Measurements from ENCODE around the gene SLITRK6. TPM values are rescaled to one million over a fixed set of nuclear protein-coding genes. Genes with fewer than 3 reads are reported as not detected.

SLITRK6 gene
- total RNA-seq, 1 experiment from 2014 or later: 3.8 TPM

DNA sequence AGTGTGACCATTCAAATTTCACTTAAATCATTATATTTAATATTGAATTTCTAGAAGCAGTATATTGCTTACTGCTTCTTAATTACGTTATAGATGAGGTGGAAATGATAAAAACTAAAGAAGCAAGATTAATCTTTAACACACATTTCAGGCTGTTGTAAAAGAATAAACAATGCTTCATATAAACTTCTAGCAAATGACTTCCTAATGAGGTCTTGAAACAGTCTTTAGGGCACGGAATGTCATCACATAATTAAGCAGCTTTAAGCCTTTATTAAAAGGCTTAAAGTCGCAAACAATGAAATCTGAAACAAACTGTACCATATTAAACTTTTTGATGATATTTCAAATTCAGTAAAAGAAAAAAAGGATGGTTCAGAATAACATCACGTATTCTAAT is 1.9 kb downstream of the SLITRK6 start:
- Histone ChIP-seq H3K4me3 (ENCODE audit: low read depth in 2 of 2, low read length in 2 of 2) (peak overlapping the region; percentile 19 to 33; a peak in 2 of 4 replicates), H3K27ac (ENCODE audit: low read length) (no peak overlapping the region), H3K9me3 (ENCODE audit: control insufficient read depth, insufficient read depth, low read depth, low read length) (no peaks in the 10 kb centered on the region), H3K4me1 (ENCODE audit: control insufficient read depth, insufficient read depth, low read length) (no peaks in the 10 kb centered on the region), H3K27me3 (ENCODE audit: control insufficient read depth, insufficient read depth, low read length) (no peaks in the 10 kb centered on the region), H3K36me3 (ENCODE audit: control insufficient read depth, insufficient read depth, low read length) (no peaks in the 10 kb centered on the region)
- no peak for DNase-seq (ENCODE audit: low read depth, low spot score)
- ATAC-seq: no peak
- ChIA-PET CTCF (no interaction called here), POLR2A (no interaction called here)
- TF ChIP-seq TCF7L2 (IDR thresholded peaks at IDR 0.05; ENCODE audit: low read depth, low read length) (no peak), SIN3A (IDR thresholded peaks at IDR 0.05; ENCODE audit: borderline replicate concordance, insufficient read depth, low read depth, low read length) (no peak), POLR2AphosphoS5 (IDR thresholded peaks at IDR 0.05; ENCODE audit: low read depth, low read length) (no peak)
- TF ChIP-seq, protein P1, sequence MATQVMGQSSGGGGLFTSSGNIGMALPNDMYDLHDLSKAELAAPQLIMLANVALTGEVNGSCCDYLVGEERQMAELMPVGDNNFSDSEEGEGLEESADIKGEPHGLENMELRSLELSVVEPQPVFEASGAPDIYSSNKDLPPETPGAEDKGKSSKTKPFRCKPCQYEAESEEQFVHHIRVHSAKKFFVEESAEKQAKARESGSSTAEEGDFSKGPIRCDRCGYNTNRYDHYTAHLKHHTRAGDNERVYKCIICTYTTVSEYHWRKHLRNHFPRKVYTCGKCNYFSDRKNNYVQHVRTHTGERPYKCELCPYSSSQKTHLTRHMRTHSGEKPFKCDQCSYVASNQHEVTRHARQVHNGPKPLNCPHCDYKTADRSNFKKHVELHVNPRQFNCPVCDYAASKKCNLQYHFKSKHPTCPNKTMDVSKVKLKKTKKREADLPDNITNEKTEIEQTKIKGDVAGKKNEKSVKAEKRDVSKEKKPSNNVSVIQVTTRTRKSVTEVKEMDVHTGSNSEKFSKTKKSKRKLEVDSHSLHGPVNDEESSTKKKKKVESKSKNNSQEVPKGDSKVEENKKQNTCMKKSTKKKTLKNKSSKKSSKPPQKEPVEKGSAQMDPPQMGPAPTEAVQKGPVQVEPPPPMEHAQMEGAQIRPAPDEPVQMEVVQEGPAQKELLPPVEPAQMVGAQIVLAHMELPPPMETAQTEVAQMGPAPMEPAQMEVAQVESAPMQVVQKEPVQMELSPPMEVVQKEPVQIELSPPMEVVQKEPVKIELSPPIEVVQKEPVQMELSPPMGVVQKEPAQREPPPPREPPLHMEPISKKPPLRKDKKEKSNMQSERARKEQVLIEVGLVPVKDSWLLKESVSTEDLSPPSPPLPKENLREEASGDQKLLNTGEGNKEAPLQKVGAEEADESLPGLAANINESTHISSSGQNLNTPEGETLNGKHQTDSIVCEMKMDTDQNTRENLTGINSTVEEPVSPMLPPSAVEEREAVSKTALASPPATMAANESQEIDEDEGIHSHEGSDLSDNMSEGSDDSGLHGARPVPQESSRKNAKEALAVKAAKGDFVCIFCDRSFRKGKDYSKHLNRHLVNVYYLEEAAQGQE (IDR thresholded peaks at IDR 0.05; ENCODE audit: insufficient read depth in 1 of 2, low read depth in 2 of 2, low read length in 1 of 2): no peak
- TF ChIP-seq, protein P2, sequence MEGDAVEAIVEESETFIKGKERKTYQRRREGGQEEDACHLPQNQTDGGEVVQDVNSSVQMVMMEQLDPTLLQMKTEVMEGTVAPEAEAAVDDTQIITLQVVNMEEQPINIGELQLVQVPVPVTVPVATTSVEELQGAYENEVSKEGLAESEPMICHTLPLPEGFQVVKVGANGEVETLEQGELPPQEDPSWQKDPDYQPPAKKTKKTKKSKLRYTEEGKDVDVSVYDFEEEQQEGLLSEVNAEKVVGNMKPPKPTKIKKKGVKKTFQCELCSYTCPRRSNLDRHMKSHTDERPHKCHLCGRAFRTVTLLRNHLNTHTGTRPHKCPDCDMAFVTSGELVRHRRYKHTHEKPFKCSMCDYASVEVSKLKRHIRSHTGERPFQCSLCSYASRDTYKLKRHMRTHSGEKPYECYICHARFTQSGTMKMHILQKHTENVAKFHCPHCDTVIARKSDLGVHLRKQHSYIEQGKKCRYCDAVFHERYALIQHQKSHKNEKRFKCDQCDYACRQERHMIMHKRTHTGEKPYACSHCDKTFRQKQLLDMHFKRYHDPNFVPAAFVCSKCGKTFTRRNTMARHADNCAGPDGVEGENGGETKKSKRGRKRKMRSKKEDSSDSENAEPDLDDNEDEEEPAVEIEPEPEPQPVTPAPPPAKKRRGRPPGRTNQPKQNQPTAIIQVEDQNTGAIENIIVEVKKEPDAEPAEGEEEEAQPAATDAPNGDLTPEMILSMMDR (IDR thresholded peaks at IDR 0.05): no peak
- in situ Hi-C loops (cut with HindIII; ENCODE audit: low pct_unique_long_range_greater_than_20kb, low sequenced_read_pairs): no loop called here
- intact Hi-C loops (cut with micrococcal nuclease; ENCODE audit: unreplicated experiment): no loop called here
- BruUV-seq (replicated peaks): no TSS peak

DNA sequence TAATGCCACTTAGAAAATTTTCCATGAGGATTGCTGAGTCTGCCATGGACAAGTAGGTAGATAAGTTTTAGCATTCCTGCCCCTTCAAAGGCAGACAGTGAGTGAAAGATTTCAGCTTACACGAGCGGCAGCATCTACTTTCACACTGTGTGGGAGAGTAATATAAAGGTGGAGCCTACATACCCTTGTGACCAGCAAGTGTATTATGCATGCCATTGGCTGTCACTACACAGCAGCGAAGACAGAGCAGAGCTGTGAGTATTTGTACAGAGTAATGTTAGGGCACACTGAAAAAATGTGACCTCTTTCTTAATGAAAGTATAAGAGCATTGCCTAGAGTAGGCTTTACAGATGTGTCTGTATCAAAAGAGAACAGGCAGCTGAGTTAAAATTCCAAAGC is 14.0 kb downstream of the SLITRK6 start:
- in situ Hi-C loops (cut with HindIII; ENCODE audit: low pct_unique_long_range_greater_than_20kb, low sequenced_read_pairs): no loop called here
- CTCF ChIA-PET: no interaction called here
- ATAC-seq: no peak

More for the DNA sequence above, 14.0 kb downstream of the SLITRK6 start:
- Histone ChIP-seq H3K4me3 (ENCODE audit: low read depth in 2 of 2, low read length in 2 of 2) (no peak overlapping the region), H3K9me3 (ENCODE audit: control insufficient read depth, insufficient read depth, low read depth, low read length) (no peaks in the 10 kb centered on the region), H3K27ac (ENCODE audit: low read length) (no peak overlapping the region), H3K27me3 (ENCODE audit: control insufficient read depth, insufficient read depth, low read length) (no peaks in the 10 kb centered on the region), H3K4me1 (ENCODE audit: control insufficient read depth, insufficient read depth, low read length) (no peaks in the 10 kb centered on the region), H3K36me3 (ENCODE audit: control insufficient read depth, insufficient read depth, low read length) (no peaks in the 10 kb centered on the region)
- POLR2A ChIA-PET: no interaction called here
- TF ChIP-seq POLR2AphosphoS5 (IDR thresholded peaks at IDR 0.05; ENCODE audit: low read depth, low read length) (no peak), TCF7L2 (IDR thresholded peaks at IDR 0.05; ENCODE audit: low read depth, low read length) (no peak), SIN3A (IDR thresholded peaks at IDR 0.05; ENCODE audit: borderline replicate concordance, insufficient read depth, low read depth, low read length) (no peak)
- TF ChIP-seq, protein P1 (IDR thresholded peaks at IDR 0.05; ENCODE audit: insufficient read depth in 1 of 2, low read depth in 2 of 2, low read length in 1 of 2): no peak
- no TSS peak for BruUV-seq (replicated peaks)
- no peak for DNase-seq (ENCODE audit: low read depth, low spot score)
- intact Hi-C loops (cut with micrococcal nuclease; ENCODE audit: unreplicated experiment): no loop called here

All from Panc1 (cell line).